A172 (cell line): ENCODE results near the gene IVL. TPM values are rescaled to one million over a fixed set of nuclear protein-coding genes. Genes with fewer than 3 reads are reported as not detected.

Source experiments
- DNase-seq: peaks from one replicate; pipeline ENCODE4 v3.0.0-alpha.2; 2015; ENCODE audit warnings: low spot score
- total RNA-seq: library from RNA; depleted of rRNA; stranded (reverse); fragments of >200 nt; shearing (Covaris generic); gene quantifications from 2 replicates; pipeline ENCODE4 v1.2.3, GENCODE V29; 2014

The IVL gene
- total RNA-seq, 1 experiment from 2014 or later = not detected

DNA sequence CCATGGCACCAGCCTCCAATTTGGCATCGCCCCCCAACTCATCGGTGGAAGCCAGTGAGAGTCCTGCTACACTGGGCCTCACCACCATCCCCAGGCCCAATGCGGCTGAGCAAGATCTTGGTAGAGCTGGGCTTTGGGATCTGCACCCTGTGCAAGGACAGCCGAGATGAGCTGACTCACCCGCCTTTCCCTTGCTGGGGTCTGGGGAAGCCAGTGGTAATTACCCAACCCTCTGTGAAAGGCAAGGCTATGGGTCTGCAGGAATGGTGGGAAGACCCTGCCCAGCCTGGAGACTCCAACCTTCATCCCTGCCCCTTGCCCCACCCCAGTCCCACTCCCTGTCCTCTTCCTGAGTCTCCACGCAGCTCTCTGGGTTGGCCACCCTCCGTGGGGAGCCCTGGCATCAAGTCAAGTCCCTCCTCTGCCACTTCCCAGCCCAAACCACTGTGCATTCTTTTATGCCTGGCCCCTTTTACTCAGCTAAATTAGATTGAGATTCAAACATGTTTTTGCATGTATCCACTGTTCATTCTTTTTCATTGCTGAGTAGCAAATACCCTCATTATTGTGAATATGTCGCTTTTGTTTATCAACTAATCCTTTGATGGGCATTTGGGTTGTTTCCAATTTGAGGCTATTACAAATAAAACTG, 21.5 kb upstream of the IVL start:
- DNase-seq = no peak

DNA sequence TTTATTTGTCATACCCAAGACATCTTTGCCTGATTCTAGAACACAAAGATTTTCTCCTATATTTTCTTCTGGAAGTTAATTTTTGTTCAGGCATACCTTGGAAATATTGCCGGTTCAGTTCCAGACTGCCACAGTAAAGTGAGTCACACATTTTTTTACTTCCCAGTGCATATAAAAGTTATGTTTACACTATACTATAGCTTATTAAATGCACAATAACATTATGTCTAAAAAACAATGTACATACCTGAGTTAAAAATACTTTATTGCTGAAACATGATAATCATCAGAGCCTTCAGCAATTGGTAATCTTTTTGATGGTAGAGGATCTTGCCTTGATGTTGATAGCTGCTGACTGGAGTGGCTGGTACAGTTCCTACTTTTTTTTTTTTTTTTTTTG, 20.2 kb upstream of the IVL start:
- DNase-seq = no peak

DNA sequence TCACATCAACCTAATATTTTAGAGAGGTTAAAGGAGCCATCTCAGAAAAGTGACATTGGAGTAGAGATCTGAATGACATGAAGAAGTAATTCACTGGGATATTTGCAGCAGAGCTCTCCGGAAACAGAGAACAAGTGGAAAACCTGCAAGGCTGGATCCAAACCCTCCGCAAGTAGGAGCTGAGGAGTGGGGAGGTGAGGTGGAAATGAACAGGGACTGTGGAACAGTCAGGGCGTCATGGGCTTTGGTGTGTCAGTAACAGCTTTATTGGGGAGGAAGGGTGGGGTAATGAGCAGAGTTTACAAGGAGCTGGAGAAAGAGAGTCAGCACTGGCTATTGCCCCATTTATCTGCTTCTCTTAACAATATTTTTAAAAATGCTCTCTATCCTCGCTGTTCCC, 9.3 kb upstream of the IVL start:
- no peak for DNase-seq

- no peak for DNase-seq
Observed at GRCh38 chr1:152899883-152900282, 8.5 kb upstream of the IVL start.

- no peak for DNase-seq
Observed at GRCh38 chr1:152901631-152902030, 6.7 kb upstream of the IVL start.

DNA sequence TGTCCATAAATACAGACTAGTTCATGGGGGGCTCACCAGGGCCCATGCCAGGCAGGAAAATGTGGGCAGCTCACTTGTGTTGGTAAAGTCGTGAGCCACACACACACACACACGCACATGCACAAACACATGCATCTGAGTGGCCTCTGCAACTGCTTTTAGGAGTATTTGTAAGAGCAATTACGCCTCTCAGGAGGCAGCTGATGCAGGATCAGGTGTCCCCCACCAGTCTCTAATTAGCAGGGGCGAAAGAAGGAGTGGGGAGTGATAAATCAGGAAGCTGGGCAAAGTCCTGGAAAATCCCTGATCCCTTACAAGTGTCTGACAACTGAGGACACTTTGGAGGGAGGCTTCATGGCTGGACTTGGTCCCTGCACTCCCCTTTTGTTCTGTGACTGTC, 5.7 kb upstream of the IVL start:
- no peak for DNase-seq

DNA sequence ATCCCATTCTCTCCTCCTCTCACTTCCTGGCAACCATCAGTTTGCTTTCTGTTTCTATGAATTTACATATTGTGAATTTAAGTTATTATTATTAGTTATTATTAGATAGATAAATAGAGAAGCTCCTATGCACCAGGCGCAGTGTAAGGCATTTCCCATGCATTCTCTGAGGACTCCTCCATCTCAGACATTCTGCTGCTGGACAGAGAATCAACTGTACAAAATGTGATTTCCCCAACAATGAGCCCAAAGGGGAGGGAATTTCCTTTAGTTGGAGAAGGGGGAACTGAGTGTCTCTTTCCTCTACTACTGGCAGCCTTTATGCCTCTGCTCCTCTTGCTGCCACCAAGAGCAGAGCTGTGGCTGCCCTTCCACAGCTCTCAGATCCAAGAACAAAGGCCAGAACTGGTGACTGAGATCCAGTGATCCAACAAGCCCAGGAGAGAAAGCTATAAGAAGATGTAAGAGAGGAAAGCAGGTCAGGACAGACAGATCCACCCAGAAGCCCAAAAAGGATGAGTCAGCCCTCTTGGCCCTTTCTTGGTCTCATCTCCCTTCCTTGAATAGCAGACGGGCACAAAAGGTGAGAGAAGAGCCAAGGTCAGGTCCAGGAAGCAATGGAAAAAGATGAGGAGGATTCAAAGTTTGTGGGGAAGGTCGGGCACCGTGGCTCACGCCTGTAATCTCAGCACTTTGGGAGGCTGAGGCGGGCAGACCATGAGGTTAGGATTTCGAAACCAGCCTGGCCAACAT, 3.5 kb upstream of the IVL start:
- DNase-seq = no peak

GRCh38 chr1:152906023-152906565, 2.3 kb upstream of the IVL start:
- DNase-seq = peak; percentile 93

GRCh38 chr1:152909206-152909605, 860 bp downstream of the IVL start:
- DNase-seq = no peak

DNA sequence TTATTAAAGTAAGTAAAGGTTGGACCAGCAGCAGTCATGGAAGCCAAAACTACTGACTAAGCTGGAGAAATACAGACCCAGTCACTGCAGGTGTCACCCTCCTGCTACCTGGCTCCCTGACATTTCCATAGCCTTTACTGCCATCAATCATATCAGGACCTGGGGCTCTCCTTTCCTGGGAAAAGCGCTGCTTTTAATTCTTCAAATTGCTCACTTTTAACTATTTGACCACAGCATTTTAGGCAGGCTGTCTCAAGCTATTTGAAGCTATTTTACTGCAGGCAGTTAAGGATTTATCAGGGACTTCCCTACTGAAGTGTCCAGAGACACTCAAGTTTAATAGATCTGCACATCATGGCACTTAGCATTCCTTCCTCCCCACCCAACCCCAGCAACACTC, 4.1 kb downstream of the IVL start:
- DNase-seq = no peak

- no peak for DNase-seq
Observed at GRCh38 chr1:152912900-152913299, 4.6 kb downstream of the IVL start.

DNA sequence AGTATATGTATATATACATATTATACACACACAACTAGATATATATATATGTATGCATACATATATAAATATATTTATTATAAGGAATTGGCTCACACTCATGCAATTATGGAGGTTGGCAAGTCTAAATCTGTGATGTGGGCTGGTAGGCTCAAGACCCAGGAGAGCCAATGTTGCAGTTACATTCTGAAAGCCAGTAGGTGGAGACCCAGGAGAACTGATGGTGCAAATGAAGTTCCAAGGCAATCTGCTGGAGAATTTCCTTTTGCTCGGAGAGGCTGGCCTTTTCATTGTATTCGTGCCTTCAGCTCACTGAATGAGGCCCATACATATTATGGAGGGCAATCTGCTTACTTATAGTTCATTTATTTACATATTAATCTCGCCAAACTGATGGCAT, 9.4 kb downstream of the IVL start:
- no peak for DNase-seq

- no peak for DNase-seq
Observed at GRCh38 chr1:152919071-152919470, 10.7 kb downstream of the IVL start.

GRCh38 chr1:152924191-152924590, 15.8 kb downstream of the IVL start:
- DNase-seq = no peak

GRCh38 chr1:152926091-152926490, 17.7 kb downstream of the IVL start:
- DNase-seq = peak; percentile 33

DNA sequence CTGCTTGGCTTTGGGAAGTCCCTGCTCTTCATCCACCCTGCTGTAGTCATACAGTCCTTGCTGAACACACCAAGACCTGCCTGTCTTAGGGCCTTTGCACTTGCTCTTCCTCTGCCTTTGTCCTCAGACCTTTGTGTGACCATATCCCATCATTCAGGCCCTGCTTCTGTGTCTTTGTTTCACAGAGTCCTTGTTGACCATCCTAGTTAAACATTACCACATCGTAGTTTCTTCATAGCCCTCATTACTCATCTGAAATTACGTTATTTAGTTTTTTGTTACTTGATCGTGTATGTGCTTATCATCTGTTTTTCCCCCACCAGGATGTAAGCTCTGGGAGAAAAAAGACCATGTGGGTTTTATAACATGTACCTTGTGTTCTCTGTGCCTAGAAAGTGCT, 20.3 kb downstream of the IVL start:
- DNase-seq = no peak

- no peak for DNase-seq
Observed at GRCh38 chr1:152932170-152932811, 23.9 kb downstream of the IVL start.

GRCh38 chr1:152933196-152933595, 24.9 kb downstream of the IVL start:
- no peak for DNase-seq

GRCh38 chr1:152940614-152941013, 32.3 kb downstream of the IVL start:
- DNase-seq = no peak

GRCh38 chr1:152941037-152941711, 32.8 kb downstream of the IVL start:
- no peak for DNase-seq

DNA sequence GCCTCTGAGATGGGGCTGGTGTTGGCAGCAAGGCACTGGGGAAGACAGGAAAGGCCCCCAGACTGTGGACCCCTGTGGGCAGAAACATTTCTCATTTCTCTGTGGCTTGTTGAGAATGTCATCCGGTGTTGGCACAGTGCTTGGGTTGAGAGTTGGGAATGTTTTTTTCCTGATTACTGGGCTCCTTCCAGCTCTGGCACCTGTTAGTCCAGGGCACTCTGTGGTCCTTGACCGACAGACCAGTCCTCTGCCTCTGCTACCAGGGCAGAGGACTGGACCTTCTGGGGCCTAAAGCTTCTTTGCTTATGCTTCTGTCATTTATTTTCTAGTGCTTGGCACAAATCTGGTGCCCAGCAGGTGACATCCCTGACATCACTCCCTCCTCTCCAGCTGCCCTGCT, 33.8 kb downstream of the IVL start:
- no peak for DNase-seq

DNA sequence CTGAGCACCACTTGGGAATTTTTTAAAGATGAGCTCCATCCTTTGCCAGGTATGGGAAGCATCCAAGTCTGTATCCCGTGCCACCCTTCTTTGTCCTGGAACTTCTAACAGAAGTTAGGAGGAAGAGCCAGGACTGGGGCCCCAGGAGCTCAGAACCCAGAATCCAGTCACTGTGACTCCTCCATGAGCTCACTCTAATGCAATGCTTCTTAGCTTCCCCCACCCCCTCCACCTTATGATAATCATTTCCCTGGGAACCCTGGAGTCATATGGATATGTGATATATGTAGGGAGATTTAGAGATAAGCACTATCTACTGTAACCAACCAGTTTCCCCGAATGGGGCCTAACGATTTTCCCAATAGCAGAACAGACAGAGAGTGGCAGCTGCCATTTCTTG, 37.9 kb downstream of the IVL start:
- no peak for DNase-seq
